Adrenal gland (tissue), 5 donors: ENCODE data around the gene ST13.

ENCODE experiments used
- POLR2A ChIP-seq, 2 donors: fragments of 450-650 bp; IDR thresholded peaks; one replicate each; pipeline ENCODE4 v1.6.1; 2017; ENCODE audit warnings: antibody characterized with exemption in 2 of 2, mild to moderate bottlenecking in 2 of 2, moderate library complexity in 1 of 2
- TF ChIP-seq, protein P1 (sequence below), 6 experiments: fragments of 450-650 bp in 4 of 6; fragments of 200-600 bp in 2 of 6; sonication (generic) in 1 of 6; IDR thresholded peaks; 1 replicate in 5 of 6; 2 replicates in 1 of 6; pipeline versions ENCODE4 v1.5.1 to v1.8.0; 2016 to 2021; ENCODE audit warnings: antibody characterized with exemption in 6 of 6, mild to moderate bottlenecking in 2 of 6, moderate library complexity in 1 of 6
- donor health status: DM: no; HTN: no; CAD: no.

DNA sequence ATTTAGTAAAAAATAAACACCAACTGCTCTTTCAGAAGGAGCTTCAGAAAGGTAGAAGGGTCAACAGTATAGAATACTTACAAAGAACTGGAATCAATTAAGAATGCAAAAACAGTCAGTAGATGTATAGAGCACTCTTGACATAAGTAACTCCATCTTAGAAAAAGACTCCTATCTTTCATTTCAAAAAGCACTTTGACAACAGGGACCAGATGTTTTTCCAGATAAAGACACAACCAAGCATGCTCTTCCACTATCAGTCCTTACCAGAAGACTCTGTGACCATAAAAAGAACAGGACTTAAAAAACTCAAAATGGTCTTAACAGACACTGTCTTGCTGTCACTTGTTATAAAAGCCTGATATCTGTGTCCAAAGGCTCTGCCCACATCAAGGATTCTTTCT lies 42.5 kb downstream of the ST13 start:
- no peak for TF ChIP-seq POLR2A (IDR thresholded peaks at IDR 0.05)
- TF ChIP-seq, protein P1, sequence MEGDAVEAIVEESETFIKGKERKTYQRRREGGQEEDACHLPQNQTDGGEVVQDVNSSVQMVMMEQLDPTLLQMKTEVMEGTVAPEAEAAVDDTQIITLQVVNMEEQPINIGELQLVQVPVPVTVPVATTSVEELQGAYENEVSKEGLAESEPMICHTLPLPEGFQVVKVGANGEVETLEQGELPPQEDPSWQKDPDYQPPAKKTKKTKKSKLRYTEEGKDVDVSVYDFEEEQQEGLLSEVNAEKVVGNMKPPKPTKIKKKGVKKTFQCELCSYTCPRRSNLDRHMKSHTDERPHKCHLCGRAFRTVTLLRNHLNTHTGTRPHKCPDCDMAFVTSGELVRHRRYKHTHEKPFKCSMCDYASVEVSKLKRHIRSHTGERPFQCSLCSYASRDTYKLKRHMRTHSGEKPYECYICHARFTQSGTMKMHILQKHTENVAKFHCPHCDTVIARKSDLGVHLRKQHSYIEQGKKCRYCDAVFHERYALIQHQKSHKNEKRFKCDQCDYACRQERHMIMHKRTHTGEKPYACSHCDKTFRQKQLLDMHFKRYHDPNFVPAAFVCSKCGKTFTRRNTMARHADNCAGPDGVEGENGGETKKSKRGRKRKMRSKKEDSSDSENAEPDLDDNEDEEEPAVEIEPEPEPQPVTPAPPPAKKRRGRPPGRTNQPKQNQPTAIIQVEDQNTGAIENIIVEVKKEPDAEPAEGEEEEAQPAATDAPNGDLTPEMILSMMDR (IDR thresholded peaks at IDR 0.05), result no peak
